H1 (cell line): ENCODE measurements around the gene ZNF423. TPM values are rescaled to one million over a fixed set of nuclear protein-coding genes. Genes with fewer than 3 reads are reported as not detected.

Source experiments
- CTCF ChIA-PET: fragments of 300-600 bp; sonication (Branson Sonifier 250); formaldehyde crosslinking; loops from one replicate; lab custom pipeline; 2021; ENCODE audit not compliant: partially characterized antibody; lab: Charles Lee
- POLR2A ChIA-PET: fragments of 300-600 bp; sonication (Branson Sonifier 250); formaldehyde crosslinking; loops from one replicate; lab custom pipeline; 2021; ENCODE audit warnings: inconsistent platforms; ENCODE audit not compliant: partially characterized antibody; lab: Charles Lee
- DNase-seq, 2 experiments: peaks; one replicate each; pipeline versions ENCODE4 v3.0.0 to v3.0.0-alpha.2; 2010 to 2022; ENCODE audit warnings: low spot score in 2 of 2, low read depth in 1 of 2, mixed read lengths in 1 of 2
- FAIRE-seq: peaks from 2 replicates; lab custom pipeline; 2011; peaks lifted over from hg19 to GRCh38; lab: Jason Lieb, UNC
- H2AFZ ChIP-seq: 2 replicates; pipeline ENCODE4 v1.8.1; 2012; ENCODE audit warnings: low read length, inconsistent platforms
- H2AK5ac ChIP-seq: 2 replicates; pipeline ENCODE4 v1.6.1; 2013; ENCODE audit warnings: low read depth, low read length
- H2BK120ac ChIP-seq: replicated peaks from 2 replicates; pipeline ENCODE3; 2013; ENCODE audit warnings: low read depth, low read length, inconsistent platforms
- H2BK12ac ChIP-seq: 2 replicates; pipeline ENCODE4 v1.6.1; 2013; ENCODE audit warnings: low read depth, low read length
- H2BK15ac ChIP-seq: 2 replicates; pipeline ENCODE4 v1.6.1; 2013; ENCODE audit warnings: low read length
- H2BK20ac ChIP-seq: 2 replicates; pipeline ENCODE4 v1.6.1; 2013; ENCODE audit warnings: low read length
- H2BK5ac ChIP-seq: 2 replicates; pipeline ENCODE4 v1.6.1; 2013; ENCODE audit warnings: low read depth, low read length
- H3K14ac ChIP-seq: 2 replicates; pipeline ENCODE4 v1.6.1; 2013; ENCODE audit warnings: inconsistent platforms; ENCODE audit not compliant: insufficient read length
- H3K18ac ChIP-seq: 2 replicates; pipeline ENCODE4 v1.6.1; 2013; ENCODE audit warnings: low read length; ENCODE audit errors: extremely low read depth
- H3K23ac ChIP-seq: 2 replicates; pipeline ENCODE4 v1.6.1; 2013; ENCODE audit warnings: inconsistent platforms; ENCODE audit not compliant: insufficient read length
- H3K23me2 ChIP-seq: 2 replicates; pipeline ENCODE4 v1.6.1; 2013; ENCODE audit warnings: low read depth, low read length
- H3K27ac ChIP-seq: 2 replicates; pipeline ENCODE4 v1.6.1; 2011; ENCODE audit warnings: low read depth, low read length, inconsistent platforms
- H3K27me3 ChIP-seq, 4 experiments: replicated peaks in 1 of 4; 1 replicate in 1 of 4; 2 replicates in 3 of 4; pipeline versions ENCODE4 v1.6.1 to v1.8.1; 2011 to 2013; ENCODE audit warnings: low read length in 3 of 4, mild to moderate bottlenecking in 3 of 4, inconsistent platforms in 2 of 4, mixed read lengths in 2 of 4, moderate library complexity in 1 of 4; ENCODE audit not compliant: control insufficient read depth in 3 of 4, insufficient read depth in 3 of 4; ENCODE audit errors: extremely low read depth in 1 of 4
- H3K36me3 ChIP-seq, 4 experiments: 2 replicates each; pipeline versions ENCODE4 v1.6.1 to v1.8.1; 2011 to 2013; ENCODE audit warnings: mild to moderate bottlenecking in 4 of 4, low read length in 3 of 4, moderate library complexity in 2 of 4, control low read depth in 1 of 4, inconsistent platforms in 1 of 4; ENCODE audit not compliant: insufficient read depth in 4 of 4, control insufficient read depth in 2 of 4
- H3K4ac ChIP-seq: replicated peaks from 2 replicates; pipeline ENCODE3; 2013; ENCODE audit warnings: low read length, low read depth, mixed read lengths, inconsistent platforms; ENCODE audit not compliant: insufficient read length
- H3K4me1 ChIP-seq, 4 experiments: replicated peaks in 1 of 4; 1 replicate in 1 of 4; 2 replicates in 3 of 4; pipeline versions ENCODE4 v1.6.1 to v1.8.1; 2011 to 2013; ENCODE audit warnings: low read length in 3 of 4, inconsistent platforms in 2 of 4, mixed read lengths in 1 of 4; ENCODE audit not compliant: insufficient read depth in 4 of 4, control insufficient read depth in 3 of 4
- H3K4me2 ChIP-seq, 2 experiments: 2 replicates each; pipeline versions ENCODE4 v1.6.1 to v1.8.1; 2011 to 2013; ENCODE audit warnings: low read depth in 2 of 2, low read length in 2 of 2, control low read depth in 1 of 2, inconsistent platforms in 1 of 2, mild to moderate bottlenecking in 1 of 2; ENCODE audit not compliant: insufficient read depth in 1 of 2
- H3K4me3 ChIP-seq, 4 experiments: fragments of 200-600, 300-600 bp in 1 of 4; sonication (generic), shearing (Covaris generic), sonication (Bioruptor Twin) in 1 of 4; 2 replicates each; pipeline versions ENCODE4 v1.5.1 to v1.8.1; 2011 to 2016; ENCODE audit warnings: low read length in 4 of 4, low read depth in 3 of 4, control low read depth in 2 of 4, inconsistent platforms in 2 of 4, mild to moderate bottlenecking in 2 of 4, mixed read lengths in 1 of 4, moderate library complexity in 1 of 4; ENCODE audit not compliant: insufficient read depth in 2 of 4; ENCODE audit errors: extremely low read depth in 1 of 4
- H3K56ac ChIP-seq: replicated peaks from 2 replicates; pipeline ENCODE3; 2013; ENCODE audit warnings: low read depth, mild to moderate bottlenecking, mixed read lengths, low read length, inconsistent platforms; ENCODE audit not compliant: insufficient read length
- H3K79me1 ChIP-seq: 2 replicates; pipeline ENCODE4 v1.6.1; 2013; ENCODE audit warnings: low read depth, low read length, control low read depth
- H3K79me2 ChIP-seq, 2 experiments: 2 replicates each; pipeline versions ENCODE4 v1.6.1 to v1.8.1; 2012 to 2013; ENCODE audit warnings: low read length in 2 of 2, mild to moderate bottlenecking in 2 of 2, inconsistent platforms in 1 of 2; ENCODE audit not compliant: insufficient read depth in 2 of 2, control insufficient read depth in 1 of 2
- H3K9ac ChIP-seq, 4 experiments: replicated peaks in 1 of 4; 1 replicate in 1 of 4; 2 replicates in 3 of 4; pipeline versions ENCODE4 v1.6.1 to v1.8.1; 2011 to 2013; ENCODE audit warnings: low read depth in 3 of 4, low read length in 3 of 4, control low read depth in 2 of 4, mild to moderate bottlenecking in 2 of 4, moderate library complexity in 2 of 4, inconsistent platforms in 1 of 4; ENCODE audit errors: extremely low read depth in 1 of 4
- H3K9me3 ChIP-seq, 2 experiments: 2 replicates each; pipeline versions ENCODE4 v1.6.1 to v1.8.1; 2012 to 2013; ENCODE audit warnings: mild to moderate bottlenecking in 2 of 2, moderate library complexity in 2 of 2, control low read depth in 1 of 2, inconsistent platforms in 1 of 2, low read depth in 1 of 2, low read length in 1 of 2, mixed read lengths in 1 of 2; ENCODE audit not compliant: insufficient read depth in 2 of 2
- H4K20me1 ChIP-seq, 2 experiments: replicated peaks in 1 of 2; 2 replicates each; pipeline versions ENCODE3 to v1.8.1; 2011 to 2013; ENCODE audit warnings: inconsistent platforms in 2 of 2, low read length in 2 of 2, mild to moderate bottlenecking in 1 of 2; ENCODE audit not compliant: insufficient read depth in 2 of 2, control insufficient read depth in 1 of 2
- H4K5ac ChIP-seq: 2 replicates; pipeline ENCODE4 v1.6.1; 2013; ENCODE audit warnings: low read length, low read depth, mixed read lengths, inconsistent platforms; ENCODE audit not compliant: insufficient read length
- H4K8ac ChIP-seq: 2 replicates; pipeline ENCODE4 v1.8.0; 2013; ENCODE audit warnings: mild to moderate bottlenecking, moderate library complexity, low read length, inconsistent platforms; ENCODE audit not compliant: insufficient read depth; ENCODE audit errors: extremely low read depth
- H4K91ac ChIP-seq: replicated peaks from 2 replicates; pipeline ENCODE3; 2013; ENCODE audit warnings: low read length, mixed read lengths, inconsistent platforms; ENCODE audit not compliant: insufficient read length
- TAF1 ChIP-seq: IDR thresholded peaks from 2 replicates; pipeline ENCODE4 v1.6.1; 2011; ENCODE audit warnings: mild to moderate bottlenecking, low read depth, low read length
- WGBS, 2 experiments: shearing (Covaris generic) in 1 of 2; methylation state at CpG; one replicate each; pipeline versions ENCODE4 v1.1.6 to v1.1.7; 2013 to 2015; ENCODE audit warnings: low lambda C conversion rate in 2 of 2, mixed read lengths in 2 of 2, inconsistent platforms in 1 of 2, low coverage in 1 of 2, missing lambda C conversion rate in 1 of 2; ENCODE audit not compliant: insufficient replicate concordance in 2 of 2, insufficient coverage in 1 of 2, insufficient read length in 1 of 2; ENCODE audit errors: extremely low coverage in 1 of 2, missing lambda C conversion rate in 1 of 2; 5-methylcytosine and 5-hydroxymethylcytosine counted together
- polyA plus RNA-seq, 7 experiments: library from polyadenylated mRNA; depleted of rRNA in 3 of 7; stranded (reverse) in 5 of 7; unstranded in 2 of 7; fragments of >200 nt in 5 of 7; fragments of 200-250 nt in 2 of 7; gene quantifications; 1 replicate in 5 of 7; 2 replicates in 1 of 7; 4 replicates in 1 of 7; pipeline versions ENCODE4 v1.2.1 to v1.2.3, GENCODE V29; 2011 to 2013; ENCODE audit warnings: missing spikeins in 2 of 7, mixed read lengths in 2 of 7
- total RNA-seq: library from RNA; stranded (reverse); fragmentation: NEBNext Ultra II Directional; extraction: Animal tissue kit (Norgen Biotek cat#: 25700); gene quantifications from 2 replicates; pipeline ENCODE4 v1.2.1, GENCODE V29; 2021

ZNF423 gene
- total and polyA plus RNA-seq, 2 of the 8 experiments (the other 6 are each of a cell fraction or from before 2014, with no cell fraction given) = 38.2 to 52.3 TPM

DNA sequence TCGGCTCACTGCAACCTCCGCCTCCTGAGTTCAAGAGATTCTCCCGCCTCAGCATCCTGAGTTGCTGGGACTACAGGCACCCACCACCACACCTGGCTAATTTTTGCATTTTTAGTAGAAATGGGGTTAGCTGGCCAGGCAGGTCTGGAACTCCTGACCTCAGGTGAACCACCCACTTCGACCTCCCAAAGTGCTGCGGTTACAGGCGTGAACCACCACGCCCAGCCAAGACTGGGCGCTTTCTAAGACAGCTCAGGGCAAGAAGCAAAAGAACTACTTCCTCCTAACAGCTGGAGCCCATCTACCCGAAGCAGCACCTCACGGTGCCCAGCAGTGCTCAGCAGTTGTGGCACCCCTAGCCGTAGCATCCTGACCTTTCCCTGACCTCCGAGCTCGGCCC, 109.4 kb downstream of the ZNF423 start:
- Histone ChIP-seq H3K9me3 (no peaks in the 10 kb centered on the region), H3K4ac (no peak overlapping the region), H3K18ac (0 out of 2 replicates have a peak overlapping the region, but pooled peaks have one; percentile 13), H3K4me2 (no peak overlapping the region), H2BK12ac (no peak overlapping the region), H3K23me2 (no peaks in the 10 kb centered on the region), H4K91ac (no peak overlapping the region), H2BK15ac (no peak overlapping the region), H3K9ac (no peak overlapping the region)
- 86% methylated on average over 13 of the region's 13 CpGs; no CpG with 5 or more reads in 1 of the 2 experiments for WGBS, 2 experiments
- TF ChIP-seq TAF1 = no peak
- TF ChIP-seq, all 59 proteins: peak for 0
- Histone ChIP-seq H3K79me2 (peaks cover 0 to 37% of the 10 kb centered on the region in 2 experiments; a peak in 2 of 4 replicates), H3K36me3 (no peaks in the 10 kb centered on the region), H2BK120ac (no peak overlapping the region), H2BK20ac (no peak overlapping the region), H3K23ac (no peak overlapping the region), H4K8ac (peak overlapping the region; percentile 16; the same call in 1 of the 2 replicates), H3K4me3 (no peak overlapping the region), H2AK5ac (no peak overlapping the region), H3K14ac (no peak overlapping the region), H4K5ac (no peak overlapping the region), H3K79me1 (peaks cover 16% of the 10 kb centered on the region), H3K27me3 (no peaks in the 10 kb centered on the region), H3K27ac (no peak overlapping the region), H3K56ac (no peak overlapping the region), H4K20me1 (peaks cover 0 to 5% of the 10 kb centered on the region in 2 experiments), H3K4me1 (peaks cover 4 to 24% (median 14%) of the 10 kb centered on the region in 4 experiments), H2AFZ (no peak overlapping the region), H2BK5ac (no peak overlapping the region)
- FAIRE-seq (no peak), DNase-seq (no peak)
- ChIA-PET POLR2A (interaction anchor here (4.4 kb wide), 1 partner anchor 8 kb away, joined by 16 read pairs; no protein-coding TSS in a partner anchor), CTCF (interaction anchor here (0.7 to 2.4 kb wide), 5 partner anchors 7 to 78 kb away, joined by 3 to 6 read pairs (median 4); no protein-coding TSS in a partner anchor)
